Measurements from ENCODE around the gene MTTP. TPM values are rescaled to one million over a fixed set of nuclear protein-coding genes. Genes with fewer than 3 reads are reported as not detected.

The MTTP gene
- total RNA-seq, 1 donor from 2014 or later = 0.08 TPM

GRCh38 chr4:99628040-99628439 lies 53.4 kb downstream of the MTTP start:
- no peak for DNase-seq (ENCODE audit: low read depth)
- H3K36me3 ChIP-seq (ENCODE audit: control insufficient read depth, insufficient read depth, low read length) = no peaks in the 10 kb centered on the region
- no peak for TF ChIP-seq CTCF (IDR thresholded peaks at IDR 0.05; ENCODE audit: insufficient read depth, low read length, poor library complexity, severe bottlenecking)
- H3K27me3 ChIP-seq (ENCODE audit: control insufficient read depth, insufficient read depth, low read length) = no peaks in the 10 kb centered on the region
- no peak overlapping the region for H3K4me3 ChIP-seq (ENCODE audit: low read depth, low read length)

GRCh38 chr4:99629962-99630554 lies 55.4 kb downstream of the MTTP start:
- TF ChIP-seq CTCF (IDR thresholded peaks at IDR 0.05; ENCODE audit: insufficient read depth, low read length, poor library complexity, severe bottlenecking) = no peak
- H3K4me3 ChIP-seq (ENCODE audit: low read depth, low read length) = no peak overlapping the region

GRCh38 chr4:99630857-99631360 lies 56.3 kb downstream of the MTTP start:
- no peak for TF ChIP-seq CTCF (IDR thresholded peaks at IDR 0.05; ENCODE audit: insufficient read depth, low read length, poor library complexity, severe bottlenecking)
- no peaks in the 10 kb centered on the region for H3K36me3 ChIP-seq (ENCODE audit: control insufficient read depth, insufficient read depth, low read length)
- DNase-seq (ENCODE audit: low read depth) = no peak

More at GRCh38 chr4:99629962-99630554, 55.4 kb downstream of the MTTP start:
- Histone ChIP-seq H3K36me3 (ENCODE audit: control insufficient read depth, insufficient read depth, low read length) (no peaks in the 10 kb centered on the region), H3K27me3 (ENCODE audit: control insufficient read depth, insufficient read depth, low read length) (no peaks in the 10 kb centered on the region)
- no peak for DNase-seq (ENCODE audit: low read depth)

GRCh38 chr4:99633772-99634171 lies 59.1 kb downstream of the MTTP start:
- H3K36me3 ChIP-seq (ENCODE audit: control insufficient read depth, insufficient read depth, low read length) = no peaks in the 10 kb centered on the region
- no peaks in the 10 kb centered on the region for H3K27me3 ChIP-seq (ENCODE audit: control insufficient read depth, insufficient read depth, low read length)
- no peak overlapping the region for H3K4me3 ChIP-seq (ENCODE audit: low read depth, low read length)
- DNase-seq (ENCODE audit: low read depth) = no peak
- TF ChIP-seq CTCF (IDR thresholded peaks at IDR 0.05; ENCODE audit: insufficient read depth, low read length, poor library complexity, severe bottlenecking) = no peak

More at GRCh38 chr4:99630857-99631360, 56.3 kb downstream of the MTTP start:
- no peaks in the 10 kb centered on the region for H3K27me3 ChIP-seq (ENCODE audit: control insufficient read depth, insufficient read depth, low read length)
- no peak overlapping the region for H3K4me3 ChIP-seq (ENCODE audit: low read depth, low read length)

- Histone ChIP-seq H3K27me3 (ENCODE audit: control insufficient read depth, insufficient read depth, low read length) (no peaks in the 10 kb centered on the region), H3K4me3 (ENCODE audit: low read depth, low read length) (no peak overlapping the region), H3K36me3 (ENCODE audit: control insufficient read depth, insufficient read depth, low read length) (no peaks in the 10 kb centered on the region)
- DNase-seq (ENCODE audit: low read depth) = no peak
- no peak for TF ChIP-seq CTCF (IDR thresholded peaks at IDR 0.05; ENCODE audit: insufficient read depth, low read length, poor library complexity, severe bottlenecking)
Measured at GRCh38 chr4:99634742-99635360, 60.2 kb downstream of the MTTP start.

All from kidney epithelial cell (primary cell).